ENCODE results near the gene PHRF1. TPM values are rescaled to one million over a fixed set of nuclear protein-coding genes. Genes with fewer than 3 reads are reported as not detected.

PHRF1 gene
- total and polyA plus RNA-seq, 12 donors: 8.7 to 62.3 (median 26.1) TPM

MicroRNAs encoded within 50 kb of the gene (microRNA counts, 767-probe panel; counts per million panel counts)
- microRNA hsa-miR-210: 0 counts per million in 2 donors

Small RNA genes within 50 kb of the gene (microRNA-seq; reads per million reads assigned to microRNA genes)
- 69.8 to 95.2 (median 70.6) reads per million in 3 donors for gene MIR210

Small RNA genes within 50 kb of the gene (small RNA-seq; reads per million reads assigned to genes)
- gene MIR210: 5.0 reads per million in 2 donors

Other genes starting within 250 kb of the PHRF1 start
- gene B4GALNT4, start 207.0 kb upstream of the PHRF1 start, total RNA-seq: 1 to 10 TPM in 4 of 9 donors, under 1 TPM in 3, not detected in 2; 0.29 to 4.6 (median 1.1) TPM
- 10 to 100 TPM in 1 of 3 donors, 1 to 10 TPM in 1, under 1 TPM in 1; 0.15 to 30.3 (median 9.1) TPM for gene B4GALNT4, start 207.0 kb upstream of the PHRF1 start, polyA plus RNA-seq
- under 1 TPM in 3 of 9 donors, not detected in 6; 0.45 to 0.65 (median 0.65) TPM for gene PKP3, start 182.3 kb upstream of the PHRF1 start, total RNA-seq
- gene PKP3, start 182.3 kb upstream of the PHRF1 start, polyA plus RNA-seq: under 1 TPM in 1 of 3 donors, not detected in 2; 0.37 TPM
- 10 to 100 TPM in 7 of 9 donors, 1 to 10 TPM in 2; 5.7 to 70.0 (median 21.1) TPM for gene SIGIRR, start 161.5 kb upstream of the PHRF1 start, total RNA-seq
- 100 to 1,000 TPM in 1 of 3 donors, 10 to 100 TPM in 1, 1 to 10 TPM in 1; 2.7 to 111 (median 80.4) TPM for gene SIGIRR, start 161.5 kb upstream of the PHRF1 start, polyA plus RNA-seq
- 1 to 10 TPM in 1 of 9 donors, under 1 TPM in 3, not detected in 5; 0.52 to 2.2 (median 0.79) TPM for gene ANO9, start 134.5 kb upstream of the PHRF1 start, total RNA-seq
- gene ANO9, start 134.5 kb upstream of the PHRF1 start, polyA plus RNA-seq: 1 to 10 TPM in 2 of 3 donors, under 1 TPM in 1; 0.07 to 2.9 (median 1.2) TPM
- 10 to 100 TPM; 20.7 to 85.9 (median 41.4) TPM for gene PTDSS2, start 126.2 kb upstream of the PHRF1 start, total RNA-seq
- 100 to 1,000 TPM in 1 of 3 donors, 10 to 100 TPM in 2; 11.0 to 109 (median 53.7) TPM for gene PTDSS2, start 126.2 kb upstream of the PHRF1 start, polyA plus RNA-seq
- 100 to 1,000 TPM; 103 to 342 (median 252) TPM for gene RNH1, start 69.2 kb upstream of the PHRF1 start, total RNA-seq
- 100 to 1,000 TPM in 2 of 3 donors, 10 to 100 TPM in 1; 36.3 to 125 (median 110) TPM for gene RNH1, start 69.2 kb upstream of the PHRF1 start, polyA plus RNA-seq
- 10 to 100 TPM; 10.8 to 45.0 (median 36.7) TPM for gene HRAS, start 40.9 kb upstream of the PHRF1 start, total RNA-seq
- gene HRAS, start 40.9 kb upstream of the PHRF1 start, polyA plus RNA-seq: 100 to 1,000 TPM in 2 of 3 donors, 10 to 100 TPM in 1; 18.7 to 190 (median 164) TPM
- 1 to 10 TPM in 2 of 9 donors, under 1 TPM in 6, not detected in 1; 0.32 to 1.7 (median 0.82) TPM for gene LRRC56, start 38.9 kb upstream of the PHRF1 start, total RNA-seq
- 1 to 10 TPM in 2 of 3 donors, not detected in 1; 1.7 to 4.3 TPM for gene LRRC56, start 38.9 kb upstream of the PHRF1 start, polyA plus RNA-seq
- 1 to 10 TPM in 8 of 9 donors, under 1 TPM in 1; 0.35 to 9.1 (median 6.0) TPM for gene LMNTD2, start 15.7 kb upstream of the PHRF1 start, total RNA-seq
- 10 to 100 TPM in 2 of 3 donors, under 1 TPM in 1; 0.20 to 21.0 (median 12.7) TPM for gene LMNTD2, start 15.7 kb upstream of the PHRF1 start, polyA plus RNA-seq
- 10 to 100 TPM in 4 of 9 donors, 1 to 10 TPM in 5; 2.9 to 18.2 (median 5.8) TPM for gene RASSF7, start 15.5 kb upstream of the PHRF1 start, total RNA-seq
- gene RASSF7, start 15.5 kb upstream of the PHRF1 start, polyA plus RNA-seq: 10 to 100 TPM in 1 of 3 donors, 1 to 10 TPM in 1, under 1 TPM in 1; 0.33 to 19.9 (median 9.8) TPM
- gene IRF7, start 39.5 kb downstream of the PHRF1 start, total RNA-seq: 10 to 100 TPM in 5 of 9 donors, 1 to 10 TPM in 4; 3.6 to 28.3 (median 10.0) TPM
- 10 to 100 TPM in 2 of 3 donors, under 1 TPM in 1; 0.81 to 87.6 (median 25.9) TPM for gene IRF7, start 39.5 kb downstream of the PHRF1 start, polyA plus RNA-seq
- gene CDHR5, start 48.5 kb downstream of the PHRF1 start, total RNA-seq: 1 to 10 TPM in 5 of 9 donors, under 1 TPM in 3, not detected in 1; 0.44 to 5.2 (median 1.2) TPM
- under 1 TPM; 0.31 to 0.61 (median 0.56) TPM for gene CDHR5, start 48.5 kb downstream of the PHRF1 start, polyA plus RNA-seq
- gene SCT, start 50.7 kb downstream of the PHRF1 start, total RNA-seq: under 1 TPM in 1 of 9 donors, not detected in 8; 0.67 TPM
- gene SCT, start 50.7 kb downstream of the PHRF1 start, polyA plus RNA-seq: under 1 TPM in 1 of 3 donors, not detected in 2; 0.61 TPM
- gene DRD4, start 60.8 kb downstream of the PHRF1 start, total RNA-seq: 1 to 10 TPM in 1 of 9 donors, under 1 TPM in 6, not detected in 2; 0.28 to 1.1 (median 0.34) TPM
- 1 to 10 TPM in 2 of 3 donors, not detected in 1; 1.2 to 1.3 TPM for gene DRD4, start 60.8 kb downstream of the PHRF1 start, polyA plus RNA-seq
- gene DEAF1, start 118.8 kb downstream of the PHRF1 start, total RNA-seq: 10 to 100 TPM; 32.8 to 57.3 (median 54.8) TPM
- gene DEAF1, start 118.8 kb downstream of the PHRF1 start, polyA plus RNA-seq: 100 to 1,000 TPM in 1 of 3 donors, 10 to 100 TPM in 2; 20.6 to 131 (median 67.0) TPM
- gene TMEM80, start 119.3 kb downstream of the PHRF1 start, total RNA-seq: 10 to 100 TPM; 11.1 to 85.3 (median 33.8) TPM
- gene TMEM80, start 119.3 kb downstream of the PHRF1 start, polyA plus RNA-seq: 10 to 100 TPM; 14.8 to 33.8 (median 26.0) TPM
- gene EPS8L2, start 129.8 kb downstream of the PHRF1 start, total RNA-seq: 10 to 100 TPM in 8 of 9 donors, 1 to 10 TPM in 1; 2.7 to 57.7 (median 34.3) TPM
- gene EPS8L2, start 129.8 kb downstream of the PHRF1 start, polyA plus RNA-seq: 10 to 100 TPM in 2 of 3 donors, 1 to 10 TPM in 1; 9.7 to 51.9 (median 25.6) TPM
- gene TALDO1, start 171.0 kb downstream of the PHRF1 start, total RNA-seq: 100 to 1,000 TPM in 8 of 9 donors, 10 to 100 TPM in 1; 83.2 to 167 (median 153) TPM
- 100 to 1,000 TPM in 2 of 3 donors, 10 to 100 TPM in 1; 64.3 to 117 (median 100) TPM for gene TALDO1, start 171.0 kb downstream of the PHRF1 start, polyA plus RNA-seq
- 100 to 1,000 TPM in 4 of 9 donors, 10 to 100 TPM in 5; 33.7 to 156 (median 93.4) TPM for gene GATD1, start 201.0 kb downstream of the PHRF1 start, total RNA-seq
- 100 to 1,000 TPM in 1 of 3 donors, 10 to 100 TPM in 2; 20.3 to 176 (median 49.3) TPM for gene GATD1, start 201.0 kb downstream of the PHRF1 start, polyA plus RNA-seq
- 1 to 10 TPM in 3 of 9 donors, under 1 TPM in 2, not detected in 4; 0.42 to 4.9 (median 1.9) TPM for gene CEND1, start 213.6 kb downstream of the PHRF1 start, total RNA-seq
- gene CEND1, start 213.6 kb downstream of the PHRF1 start, polyA plus RNA-seq: 10 to 100 TPM in 1 of 3 donors, 1 to 10 TPM in 2; 1.6 to 14.5 (median 4.2) TPM
- 10 to 100 TPM in 7 of 9 donors, 1 to 10 TPM in 2; 8.2 to 41.3 (median 16.5) TPM for gene SLC25A22, start 221.8 kb downstream of the PHRF1 start, total RNA-seq
- 10 to 100 TPM in 2 of 3 donors, 1 to 10 TPM in 1; 7.7 to 18.8 (median 14.0) TPM for gene SLC25A22, start 221.8 kb downstream of the PHRF1 start, polyA plus RNA-seq
- 10 to 100 TPM in 4 of 9 donors, 1 to 10 TPM in 5; 3.5 to 28.8 (median 9.8) TPM for gene PIDD1, start 228.8 kb downstream of the PHRF1 start, total RNA-seq
- gene PIDD1, start 228.8 kb downstream of the PHRF1 start, polyA plus RNA-seq: 100 to 1,000 TPM in 1 of 3 donors, 10 to 100 TPM in 1, under 1 TPM in 1; 0.93 to 110 (median 51.7) TPM
- 1,000 to 10,000 TPM in 5 of 9 donors, 100 to 1,000 TPM in 4; 190 to 2,046 (median 1,036) TPM for gene RPLP2, start 233.5 kb downstream of the PHRF1 start, total RNA-seq
- gene RPLP2, start 233.5 kb downstream of the PHRF1 start, polyA plus RNA-seq: 1,000 to 10,000 TPM in 2 of 3 donors, 100 to 1,000 TPM in 1; 496 to 2,473 (median 1,460) TPM
- 100 to 1,000 TPM in 4 of 9 donors, 10 to 100 TPM in 5; 24.1 to 311 (median 89.4) TPM for gene PNPLA2, start 242.4 kb downstream of the PHRF1 start, total RNA-seq
- gene PNPLA2, start 242.4 kb downstream of the PHRF1 start, polyA plus RNA-seq: 100 to 1,000 TPM in 2 of 3 donors, 10 to 100 TPM in 1; 46.2 to 403 (median 162) TPM

All from adrenal gland (tissue), 12 donors.